HepG2 (cell line): Measurements from ENCODE around the gene C20orf202. TPM values are rescaled to one million over a fixed set of nuclear protein-coding genes. Genes with fewer than 3 reads are reported as not detected.

Experiments
- HOXA3 ChIP-seq: sonication (generic); formaldehyde crosslinking; IDR thresholded peaks from 2 replicates; pipeline ENCODE4 v1.5.0; 2020; ENCODE audit warnings: missing genetic modification reagents
- ZFX ChIP-seq: sonication (generic); formaldehyde crosslinking; IDR thresholded peaks from 2 replicates; pipeline ENCODE4 v1.4.0; 2020; ENCODE audit warnings: mild to moderate bottlenecking, low read depth, missing genetic modification reagents, moderate library complexity
- ZNF253 ChIP-seq: sonication (generic); formaldehyde crosslinking; IDR thresholded peaks from 2 replicates; pipeline ENCODE4 v1.8.0; 2022; ENCODE audit warnings: mild to moderate bottlenecking, missing genetic modification reagents, borderline replicate concordance
- ZNF503 ChIP-seq: sonication (generic); formaldehyde crosslinking; IDR thresholded peaks from 2 replicates; pipeline ENCODE4 v1.4.0; 2020; ENCODE audit warnings: missing genetic modification reagents
- polyA plus RNA-seq, 8 experiments: library from polyadenylated mRNA; depleted of rRNA in 3 of 8; stranded (reverse) in 7 of 8; unstranded in 1 of 8; fragments of >200 nt; fragmentation: Illumina TruSeq in 4 of 8; extraction: Trizol in 4 of 8; gene quantifications; 2 replicates each; pipeline versions ENCODE4 v1.2.1 to v1.2.3, GENCODE V29; 2011 to 2016; ENCODE audit warnings: low read depth in 4 of 8, missing spikeins in 1 of 8, mixed read lengths in 1 of 8; ENCODE audit not compliant: insufficient read depth in 1 of 8
- total RNA-seq, 5 experiments: library from RNA; depleted of rRNA; stranded (reverse); fragments of >200 nt; fragmentation: Illumina TruSeq; extraction: Trizol; gene quantifications; 2 replicates each; pipeline ENCODE4 v1.2.3, GENCODE V29; 2016; ENCODE audit warnings: low read depth in 1 of 5
- TF ChIP-seq, protein P1 (sequence below), 2 experiments: fragments of 450-650 bp in 1 of 2; sonication (generic) in 1 of 2; formaldehyde crosslinking in 1 of 2; IDR thresholded peaks; 2 replicates each; pipeline versions ENCODE4 v1.6.1 to v1.8.0; 2016 to 2022; ENCODE audit warnings: antibody characterized with exemption in 1 of 2, mild to moderate bottlenecking in 1 of 2, missing genetic modification reagents in 1 of 2
- TF ChIP-seq, protein P2 (sequence below): sonication (generic); formaldehyde crosslinking; IDR thresholded peaks from 2 replicates; pipeline ENCODE4 v1.5.1; 2020; ENCODE audit warnings: missing genetic modification reagents, mild to moderate bottlenecking, borderline replicate concordance

The C20orf202 gene
- total and polyA plus RNA-seq, 2 of the 13 experiments (the other 11 are each of a cell fraction or from before 2014, with no cell fraction given) = 0.20 to 1.2 TPM

DNA sequence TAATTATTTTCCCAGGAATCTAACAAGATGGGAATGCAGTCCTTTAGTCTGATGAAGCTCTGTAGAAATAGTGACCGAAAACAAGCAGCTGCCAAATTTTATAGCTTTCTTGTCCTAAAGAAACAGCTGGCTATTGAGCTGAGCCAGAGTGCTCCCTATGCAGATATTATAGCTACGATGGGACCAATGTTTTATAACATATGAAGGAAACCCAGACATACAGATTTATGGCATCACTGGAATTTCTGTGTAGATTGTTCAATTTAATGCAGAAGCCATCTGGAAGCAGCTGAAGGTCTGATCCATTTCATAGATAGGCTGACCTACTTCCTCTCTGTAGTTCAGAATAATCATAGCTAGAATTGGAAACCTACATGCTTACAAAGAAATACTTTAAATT is 51.0 kb downstream of the C20orf202 start (continued):
- TF ChIP-seq, protein P1, sequence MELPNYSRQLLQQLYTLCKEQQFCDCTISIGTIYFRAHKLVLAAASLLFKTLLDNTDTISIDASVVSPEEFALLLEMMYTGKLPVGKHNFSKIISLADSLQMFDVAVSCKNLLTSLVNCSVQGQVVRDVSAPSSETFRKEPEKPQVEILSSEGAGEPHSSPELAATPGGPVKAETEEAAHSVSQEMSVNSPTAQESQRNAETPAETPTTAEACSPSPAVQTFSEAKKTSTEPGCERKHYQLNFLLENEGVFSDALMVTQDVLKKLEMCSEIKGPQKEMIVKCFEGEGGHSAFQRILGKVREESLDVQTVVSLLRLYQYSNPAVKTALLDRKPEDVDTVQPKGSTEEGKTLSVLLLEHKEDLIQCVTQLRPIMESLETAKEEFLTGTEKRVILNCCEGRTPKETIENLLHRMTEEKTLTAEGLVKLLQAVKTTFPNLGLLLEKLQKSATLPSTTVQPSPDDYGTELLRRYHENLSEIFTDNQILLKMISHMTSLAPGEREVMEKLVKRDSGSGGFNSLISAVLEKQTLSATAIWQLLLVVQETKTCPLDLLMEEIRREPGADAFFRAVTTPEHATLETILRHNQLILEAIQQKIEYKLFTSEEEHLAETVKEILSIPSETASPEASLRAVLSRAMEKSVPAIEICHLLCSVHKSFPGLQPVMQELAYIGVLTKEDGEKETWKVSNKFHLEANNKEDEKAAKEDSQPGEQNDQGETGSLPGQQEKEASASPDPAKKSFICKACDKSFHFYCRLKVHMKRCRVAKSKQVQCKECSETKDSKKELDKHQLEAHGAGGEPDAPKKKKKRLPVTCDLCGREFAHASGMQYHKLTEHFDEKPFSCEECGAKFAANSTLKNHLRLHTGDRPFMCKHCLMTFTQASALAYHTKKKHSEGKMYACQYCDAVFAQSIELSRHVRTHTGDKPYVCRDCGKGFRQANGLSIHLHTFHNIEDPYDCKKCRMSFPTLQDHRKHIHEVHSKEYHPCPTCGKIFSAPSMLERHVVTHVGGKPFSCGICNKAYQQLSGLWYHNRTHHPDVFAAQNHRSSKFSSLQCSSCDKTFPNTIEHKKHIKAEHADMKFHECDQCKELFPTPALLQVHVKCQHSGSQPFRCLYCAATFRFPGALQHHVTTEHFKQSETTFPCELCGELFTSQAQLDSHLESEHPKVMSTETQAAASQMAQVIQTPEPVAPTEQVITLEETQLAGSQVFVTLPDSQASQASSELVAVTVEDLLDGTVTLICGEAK (IDR thresholded peaks at IDR 0.05) = no peak
- TF ChIP-seq, protein P1 (CRISPR knock-in tag; IDR thresholded peaks at IDR 0.05) = no peak
- TF ChIP-seq ZNF503 (no peak), ZNF253 (no peak), HOXA3 (CRISPR knock-in tag) (no peak), ZFX (CRISPR knock-in tag) (no peak)
- TF ChIP-seq, protein P2, sequence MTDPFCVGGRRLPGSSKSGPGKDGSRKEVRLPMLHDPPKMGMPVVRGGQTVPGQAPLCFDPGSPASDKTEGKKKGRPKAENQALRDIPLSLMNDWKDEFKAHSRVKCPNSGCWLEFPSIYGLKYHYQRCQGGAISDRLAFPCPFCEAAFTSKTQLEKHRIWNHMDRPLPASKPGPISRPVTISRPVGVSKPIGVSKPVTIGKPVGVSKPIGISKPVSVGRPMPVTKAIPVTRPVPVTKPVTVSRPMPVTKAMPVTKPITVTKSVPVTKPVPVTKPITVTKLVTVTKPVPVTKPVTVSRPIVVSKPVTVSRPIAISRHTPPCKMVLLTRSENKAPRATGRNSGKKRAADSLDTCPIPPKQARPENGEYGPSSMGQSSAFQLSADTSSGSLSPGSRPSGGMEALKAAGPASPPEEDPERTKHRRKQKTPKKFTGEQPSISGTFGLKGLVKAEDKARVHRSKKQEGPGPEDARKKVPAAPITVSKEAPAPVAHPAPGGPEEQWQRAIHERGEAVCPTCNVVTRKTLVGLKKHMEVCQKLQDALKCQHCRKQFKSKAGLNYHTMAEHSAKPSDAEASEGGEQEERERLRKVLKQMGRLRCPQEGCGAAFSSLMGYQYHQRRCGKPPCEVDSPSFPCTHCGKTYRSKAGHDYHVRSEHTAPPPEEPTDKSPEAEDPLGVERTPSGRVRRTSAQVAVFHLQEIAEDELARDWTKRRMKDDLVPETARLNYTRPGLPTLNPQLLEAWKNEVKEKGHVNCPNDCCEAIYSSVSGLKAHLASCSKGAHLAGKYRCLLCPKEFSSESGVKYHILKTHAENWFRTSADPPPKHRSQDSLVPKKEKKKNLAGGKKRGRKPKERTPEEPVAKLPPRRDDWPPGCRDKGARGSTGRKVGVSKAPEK = no peak
- TF ChIP-seq, all 625 proteins: peak for 0
